H9 (cell line): ENCODE measurements around the gene ZNF202. TPM values are rescaled to one million over a fixed set of nuclear protein-coding genes. Genes with fewer than 3 reads are reported as not detected.

ENCODE experiments used
- DNase-seq: peaks from one replicate; pipeline ENCODE4 v3.0.0-alpha.2; 2017
- H2AFZ ChIP-seq: one replicate; pipeline ENCODE4 v1.6.1; 2013; ENCODE audit warnings: mild to moderate bottlenecking, low read length, control low read depth, moderate library complexity
- H2AK5ac ChIP-seq: 2 replicates; pipeline ENCODE4 v1.6.1; 2013; ENCODE audit warnings: low read length, control low read depth, mixed read lengths; ENCODE audit not compliant: insufficient read length
- H2BK120ac ChIP-seq: one replicate; pipeline ENCODE4 v1.6.1; 2013; ENCODE audit warnings: low read depth, mild to moderate bottlenecking, low read length, control low read depth, inconsistent platforms; ENCODE audit not compliant: poor library complexity, severe bottlenecking
- H2BK12ac ChIP-seq: 2 replicates; pipeline ENCODE4 v1.6.1; 2013; ENCODE audit warnings: low read length, control low read depth, mixed read lengths, low read depth; ENCODE audit not compliant: insufficient read length
- H2BK15ac ChIP-seq: 2 replicates; pipeline ENCODE4 v1.6.1; 2013; ENCODE audit warnings: low read depth, low read length, control low read depth
- H2BK20ac ChIP-seq: one replicate; pipeline ENCODE4 v1.6.1; 2013; ENCODE audit warnings: low read depth, mild to moderate bottlenecking, low read length, control low read depth, inconsistent platforms; ENCODE audit not compliant: poor library complexity, severe bottlenecking
- H2BK5ac ChIP-seq: 2 replicates; pipeline ENCODE4 v1.6.1; 2013; ENCODE audit warnings: low read length, control low read depth, mixed read lengths; ENCODE audit not compliant: insufficient read length
- H3K14ac ChIP-seq: 2 replicates; pipeline ENCODE4 v1.6.1; 2013; ENCODE audit warnings: low read length, control low read depth; ENCODE audit not compliant: insufficient read depth
- H3K18ac ChIP-seq: 2 replicates; pipeline ENCODE4 v1.6.1; 2013; ENCODE audit warnings: low read depth, mild to moderate bottlenecking, mixed read lengths, low read length, control low read depth; ENCODE audit not compliant: insufficient read length
- H3K23ac ChIP-seq: 2 replicates; pipeline ENCODE4 v1.6.1; 2013; ENCODE audit warnings: low read length, control low read depth, mixed read lengths, low read depth; ENCODE audit not compliant: insufficient read length
- H3K23me2 ChIP-seq: 2 replicates; pipeline ENCODE4 v1.6.1; 2013; ENCODE audit warnings: low read depth, mild to moderate bottlenecking, mixed read lengths, low read length, control low read depth; ENCODE audit not compliant: insufficient read length, poor library complexity, severe bottlenecking
- H3K27ac ChIP-seq: 2 replicates; pipeline ENCODE4 v1.5.1; 2013; ENCODE audit warnings: low read length, control low read depth, mixed read lengths, low read depth; ENCODE audit not compliant: insufficient read length
- H3K27me3 ChIP-seq: 2 replicates; pipeline ENCODE4 v1.6.1; 2013; ENCODE audit warnings: low read length, control low read depth, inconsistent platforms; ENCODE audit not compliant: insufficient read depth
- H3K4ac ChIP-seq: 2 replicates; pipeline ENCODE4 v1.6.1; 2013; ENCODE audit warnings: low read depth, mild to moderate bottlenecking, control low read depth, inconsistent platforms, low read length, moderate library complexity
- H3K4me1 ChIP-seq: 2 replicates; pipeline ENCODE4 v1.6.1; 2013; ENCODE audit warnings: low read length, control low read depth, inconsistent platforms; ENCODE audit not compliant: insufficient read depth
- H3K4me2 ChIP-seq: 2 replicates; pipeline ENCODE4 v1.6.1; 2013; ENCODE audit warnings: low read length, control low read depth, mixed read lengths; ENCODE audit not compliant: insufficient read length, insufficient read depth
- H3K56ac ChIP-seq: 2 replicates; pipeline ENCODE4 v1.6.1; 2013; ENCODE audit warnings: low read depth, mild to moderate bottlenecking, mixed read lengths, low read length, control low read depth; ENCODE audit not compliant: insufficient read length
- H3K79me1 ChIP-seq: 2 replicates; pipeline ENCODE4 v1.6.1; 2013; ENCODE audit warnings: low read depth, mild to moderate bottlenecking, moderate library complexity, low read length, control low read depth, inconsistent platforms; ENCODE audit not compliant: insufficient read depth, poor library complexity, severe bottlenecking
- H3K79me2 ChIP-seq: 2 replicates; pipeline ENCODE4 v1.6.1; 2013; ENCODE audit warnings: low read length, control low read depth, inconsistent platforms; ENCODE audit not compliant: insufficient read depth
- H3K9ac ChIP-seq: 2 replicates; pipeline ENCODE4 v1.6.1; 2013; ENCODE audit warnings: low read length, control low read depth, mixed read lengths; ENCODE audit not compliant: insufficient read length; ENCODE audit errors: extremely low read depth
- H3K9me3 ChIP-seq: one replicate; pipeline ENCODE4 v1.6.1; 2013; ENCODE audit warnings: low read depth, low read length, inconsistent platforms; ENCODE audit not compliant: control insufficient read depth
- H3T11ph ChIP-seq: one replicate; pipeline ENCODE4 v1.6.1; 2013; ENCODE audit warnings: mild to moderate bottlenecking, low read length, control low read depth, inconsistent platforms
- H4K20me1 ChIP-seq: one replicate; pipeline ENCODE4 v1.6.1; 2013; ENCODE audit not compliant: control insufficient read depth, insufficient read length, insufficient read depth
- H4K5ac ChIP-seq: 2 replicates; pipeline ENCODE4 v1.6.1; 2013; ENCODE audit warnings: low read depth, mild to moderate bottlenecking, mixed read lengths, low read length, control low read depth; ENCODE audit not compliant: insufficient read length
- H4K8ac ChIP-seq: replicated peaks from 2 replicates; pipeline ENCODE4 v1.6.1; 2013; ENCODE audit warnings: low read length, control low read depth, mixed read lengths, low read depth; ENCODE audit not compliant: insufficient read length
- H4K91ac ChIP-seq: 2 replicates; pipeline ENCODE4 v1.6.1; 2013; ENCODE audit warnings: low read depth, mild to moderate bottlenecking, moderate library complexity, mixed read lengths, low read length, control low read depth; ENCODE audit not compliant: insufficient read length
- H3K27ac Mint-ChIP-seq, 3 experiments: 2 replicates in 2 of 3; 3 replicates in 1 of 3; pipeline ENCODE4 v1.8.0; 2020 to 2021; ENCODE audit warnings: mixed read lengths in 3 of 3, mild to moderate bottlenecking in 1 of 3, moderate library complexity in 1 of 3
- H3K27me3 Mint-ChIP-seq: 2 replicates; pipeline ENCODE4 v1.8.0; 2021; ENCODE audit warnings: low read depth, mild to moderate bottlenecking, moderate library complexity, mixed read lengths
- H3K36me3 Mint-ChIP-seq, 3 experiments: 2 replicates in 2 of 3; 3 replicates in 1 of 3; pipeline ENCODE4 v1.8.0; 2020 to 2021; ENCODE audit warnings: low read depth in 3 of 3, mixed read lengths in 3 of 3; ENCODE audit not compliant: insufficient read depth in 1 of 3
- H3K4me1 Mint-ChIP-seq, 2 experiments: 2 replicates each; pipeline ENCODE4 v1.8.0; 2020; ENCODE audit warnings: mixed read lengths in 2 of 2
- H3K4me3 Mint-ChIP-seq, 2 experiments: 2 replicates in 1 of 2; 3 replicates in 1 of 2; pipeline ENCODE4 v1.8.0; 2020 to 2021; ENCODE audit warnings: mild to moderate bottlenecking in 2 of 2, mixed read lengths in 2 of 2, moderate library complexity in 1 of 2
- H3K9me3 Mint-ChIP-seq, 2 experiments: 2 replicates in 1 of 2; 3 replicates in 1 of 2; pipeline ENCODE4 v1.8.0; 2020; ENCODE audit warnings: mild to moderate bottlenecking in 2 of 2, mixed read lengths in 2 of 2, moderate library complexity in 1 of 2
- WGBS: extraction: QIAGEN DNeasy Blood & Tissue Kit; methylation state at CpG from one replicate; pipeline ENCODE4 v1.1.7; 2013; ENCODE audit warnings: missing lambda C conversion rate, low lambda C conversion rate, mixed read lengths; ENCODE audit not compliant: insufficient read length; ENCODE audit errors: extremely low coverage; 5-methylcytosine and 5-hydroxymethylcytosine counted together
- total RNA-seq: library from RNA; stranded (reverse); gene quantifications from 2 replicates; pipeline ENCODE4 v1.2.1, GENCODE V29; 2021
- TF ChIP-seq, protein P1 (sequence below): fragments of 200-600 bp; sonication (generic); conservative IDR thresholded peaks from 3 replicates; pipeline ENCODE4 v1.8.0; 2021; ENCODE audit warnings: antibody characterized with exemption, mild to moderate bottlenecking

Gene ZNF202
- total RNA-seq, 1 experiment from 2014 or later: 49.2 TPM

DNA sequence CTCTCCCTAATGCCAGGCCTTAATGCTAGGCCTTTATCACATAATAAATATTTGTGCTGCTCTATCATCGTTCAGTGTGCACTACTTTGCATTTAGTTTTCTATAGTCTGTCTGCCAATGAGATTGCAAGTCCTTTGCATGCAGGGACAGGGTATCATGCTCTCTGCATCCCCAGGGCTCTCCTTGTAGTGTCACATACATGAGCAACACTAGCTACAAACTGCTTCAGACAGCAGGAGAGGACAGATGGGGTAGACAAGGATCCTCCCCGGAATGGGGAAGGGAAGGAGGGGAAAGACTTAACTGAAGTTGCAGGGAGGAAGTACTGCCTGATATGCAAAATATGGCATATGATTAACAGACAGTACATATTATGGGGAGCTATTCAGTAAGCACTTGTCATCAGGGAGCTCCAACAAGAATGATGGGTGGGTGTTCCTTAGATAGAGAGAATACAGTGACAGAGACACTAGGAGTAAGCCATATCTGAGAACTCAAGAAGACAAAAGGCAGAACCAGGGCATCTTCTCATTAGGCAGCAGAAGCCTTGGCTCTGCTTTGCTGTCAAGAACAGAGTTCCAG, 42.8 kb downstream of the ZNF202 start:
- Histone ChIP-seq H2BK15ac (no peak overlapping the region), H3K9ac (no peak overlapping the region), H4K5ac (no peak overlapping the region), H4K8ac (peak overlapping the region; percentile 84), H3K4ac (no peak overlapping the region), H2BK20ac (no peak overlapping the region), H3K56ac (no peak overlapping the region), H3K23me2 (no peaks in the 10 kb centered on the region), H3K27ac (no peak overlapping the region), H3K23ac (no peak overlapping the region), H4K20me1 (no peaks in the 10 kb centered on the region), H3K14ac (no peak overlapping the region), H3K4me2 (no peak overlapping the region), H3T11ph (no peak overlapping the region), H3K18ac (no peak overlapping the region), H3K79me1 (no peaks in the 10 kb centered on the region), H3K27me3 (no peaks in the 10 kb centered on the region), H2BK120ac (no peak overlapping the region), H4K91ac (no peak overlapping the region), H3K4me1 (no peaks in the 10 kb centered on the region), H2AK5ac (no peak overlapping the region), H3K79me2 (no peaks in the 10 kb centered on the region), H2AFZ (no peak overlapping the region), H2BK5ac (no peak overlapping the region), H3K9me3 (no peaks in the 10 kb centered on the region), H2BK12ac (no peak overlapping the region)
- Mint-ChIP-seq H3K27me3 (peaks cover 6% of the 10 kb centered on the region; the same call in 1 of the 2 replicates), H3K4me1 (no peaks in the 10 kb centered on the region), H3K36me3 (no peaks in the 10 kb centered on the region), H3K9me3 (no peaks in the 10 kb centered on the region), H3K27ac (no peak overlapping the region; a peak in 1 of 7 replicates), H3K4me3 (no peak overlapping the region)
- no peak for DNase-seq
- no CpG with 5 or more reads among the region's 2 CpGs for WGBS
- TF ChIP-seq, protein P1, sequence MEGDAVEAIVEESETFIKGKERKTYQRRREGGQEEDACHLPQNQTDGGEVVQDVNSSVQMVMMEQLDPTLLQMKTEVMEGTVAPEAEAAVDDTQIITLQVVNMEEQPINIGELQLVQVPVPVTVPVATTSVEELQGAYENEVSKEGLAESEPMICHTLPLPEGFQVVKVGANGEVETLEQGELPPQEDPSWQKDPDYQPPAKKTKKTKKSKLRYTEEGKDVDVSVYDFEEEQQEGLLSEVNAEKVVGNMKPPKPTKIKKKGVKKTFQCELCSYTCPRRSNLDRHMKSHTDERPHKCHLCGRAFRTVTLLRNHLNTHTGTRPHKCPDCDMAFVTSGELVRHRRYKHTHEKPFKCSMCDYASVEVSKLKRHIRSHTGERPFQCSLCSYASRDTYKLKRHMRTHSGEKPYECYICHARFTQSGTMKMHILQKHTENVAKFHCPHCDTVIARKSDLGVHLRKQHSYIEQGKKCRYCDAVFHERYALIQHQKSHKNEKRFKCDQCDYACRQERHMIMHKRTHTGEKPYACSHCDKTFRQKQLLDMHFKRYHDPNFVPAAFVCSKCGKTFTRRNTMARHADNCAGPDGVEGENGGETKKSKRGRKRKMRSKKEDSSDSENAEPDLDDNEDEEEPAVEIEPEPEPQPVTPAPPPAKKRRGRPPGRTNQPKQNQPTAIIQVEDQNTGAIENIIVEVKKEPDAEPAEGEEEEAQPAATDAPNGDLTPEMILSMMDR: no peak
